NCI-H1694 (cell line): ENCODE measurements around the gene FBXL13.
"Not testable (repeated sequence)": the region's sequence is repeated elsewhere in the genome, so short reads cannot be mapped to it uniquely, and the experiment has no call there.

Experiments
- DNase-seq: peaks from one replicate; lab custom pipeline; 2025; lab: John Stamatoyannopoulos, UW

FBXL13 gene

DNA sequence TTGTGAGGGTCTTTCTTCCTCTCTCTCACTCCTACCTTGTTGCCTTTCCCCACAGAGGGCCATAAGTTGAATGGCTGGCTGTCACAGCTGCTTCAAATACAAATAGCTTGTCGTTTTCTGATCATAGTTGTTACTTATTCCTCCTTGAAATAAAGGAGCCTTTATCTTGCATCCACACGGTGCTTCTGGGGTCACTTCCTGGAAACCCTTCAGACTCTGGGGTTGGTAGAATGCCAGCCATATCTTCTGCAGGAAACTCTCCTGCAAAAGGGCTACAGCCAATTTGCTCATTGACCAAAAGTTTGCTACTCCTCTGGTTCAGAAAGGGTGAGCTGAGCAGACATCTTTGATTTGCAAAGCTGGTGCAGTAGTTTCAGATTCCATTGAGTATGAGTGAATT, 255.4 kb downstream of the FBXL13 start:
- DNase-seq: no peak

DNA sequence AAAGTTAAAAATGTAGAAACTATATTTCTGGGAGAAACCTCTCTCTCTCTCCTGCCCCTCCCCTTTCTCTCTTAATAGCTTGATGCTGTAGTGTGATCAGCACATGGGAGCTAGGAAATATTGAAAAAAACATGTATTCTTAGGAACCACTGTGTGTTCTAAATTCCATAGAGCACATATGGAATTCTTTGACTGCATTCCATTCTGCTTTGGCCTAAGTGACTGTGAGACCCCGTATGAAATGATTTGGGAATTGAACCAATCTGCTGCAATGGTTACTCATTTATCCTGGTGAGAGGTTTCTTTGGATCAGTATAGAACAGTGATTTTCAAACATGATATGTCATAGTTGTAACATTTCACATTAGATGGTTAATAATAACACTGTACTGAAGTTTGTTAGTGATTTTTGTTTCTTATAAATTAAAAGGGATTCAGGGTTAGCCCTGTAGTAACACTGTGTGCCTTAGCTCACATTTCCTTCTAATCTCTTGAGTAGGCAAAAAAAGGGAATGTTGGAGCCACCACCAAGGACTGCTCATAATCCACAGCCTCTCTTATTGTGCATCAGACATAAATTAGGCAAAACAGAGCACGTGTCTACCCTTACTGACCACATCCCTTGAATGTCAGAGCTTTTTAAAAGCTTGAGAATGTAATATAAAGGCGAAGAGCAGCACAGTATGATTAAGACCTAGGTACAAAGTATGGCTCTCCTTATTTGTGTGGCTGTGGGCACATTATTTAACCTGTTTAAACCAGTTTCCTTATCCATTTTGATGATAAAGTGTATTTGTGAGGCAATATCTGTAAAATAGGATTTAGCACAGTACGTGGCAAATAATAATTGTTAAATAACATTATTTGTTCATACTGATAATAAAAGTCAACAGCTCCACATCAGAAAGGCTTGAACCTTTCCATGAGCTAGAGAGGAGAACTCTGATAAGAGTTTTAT, 256.7 kb downstream of the FBXL13 start:
- no peak for DNase-seq

DNA sequence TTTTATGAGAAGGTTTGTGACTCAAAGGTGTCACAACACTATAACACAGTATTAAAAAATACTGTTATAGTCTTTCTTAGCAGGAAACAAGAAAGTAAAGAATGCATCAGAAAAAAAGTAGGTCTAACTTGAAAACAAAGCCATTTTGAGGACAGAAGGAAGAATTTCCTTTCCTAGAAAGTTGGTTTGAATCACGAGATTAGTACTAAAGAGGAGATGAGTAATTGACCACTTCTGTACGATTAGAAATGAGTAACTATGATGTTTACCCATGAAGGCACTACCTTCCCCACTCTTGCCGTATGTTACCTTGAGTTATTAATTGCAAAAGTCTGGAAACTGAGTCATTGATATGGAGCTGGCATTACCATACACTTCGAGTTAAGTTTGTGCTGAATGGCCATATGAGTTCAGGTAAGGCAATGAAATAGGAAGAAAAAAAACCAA, 260.5 kb downstream of the FBXL13 start:
- no peak for DNase-seq

GRCh38 chr7:102813191-102814024, 261.2 kb downstream of the FBXL13 start:
- no peak for DNase-seq

- no peak for DNase-seq
Observed at GRCh38 chr7:102811942-102812678, 262.5 kb downstream of the FBXL13 start.

DNA sequence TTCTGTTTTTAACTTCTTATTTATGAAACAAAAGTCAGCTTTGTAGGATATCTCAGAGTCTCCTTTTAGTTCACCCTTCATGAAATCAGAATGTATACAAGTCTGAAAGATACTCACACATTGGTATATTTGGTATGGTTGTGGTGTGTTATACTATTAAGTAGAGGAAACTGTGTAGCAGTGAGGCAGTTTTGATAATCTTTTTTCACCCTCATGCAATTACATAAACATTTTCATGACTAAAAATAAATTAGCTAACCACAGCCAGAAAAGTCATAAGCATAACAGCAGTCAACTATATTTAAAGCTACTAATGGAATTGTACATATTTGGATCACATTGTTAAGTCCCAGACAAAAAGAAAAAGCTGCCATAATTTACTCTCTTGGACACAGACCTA, 263.7 kb downstream of the FBXL13 start:
- no peak for DNase-seq

DNA sequence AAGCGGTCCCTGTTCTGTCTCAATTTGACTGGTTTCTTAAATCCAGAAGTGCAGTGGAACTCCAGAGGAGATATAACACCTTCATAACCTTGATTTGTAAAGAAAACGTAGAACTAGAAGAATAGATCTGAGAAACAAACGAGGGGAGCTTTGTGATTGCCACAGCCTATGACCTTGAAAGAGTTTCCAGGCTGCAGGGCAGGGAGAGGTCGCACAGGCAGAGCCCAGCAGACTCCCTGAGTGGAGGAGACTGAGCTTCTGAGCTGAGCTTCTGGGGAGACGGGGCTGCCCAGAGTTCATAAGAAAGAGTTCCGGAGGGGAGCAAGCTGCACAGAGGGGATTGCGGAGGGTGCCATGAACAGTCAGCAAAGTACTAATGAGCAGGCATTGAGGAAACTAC, 268.0 kb downstream of the FBXL13 start:
- DNase-seq: no peak

- DNase-seq: not testable (repeated sequence)
Observed at GRCh38 chr7:102795987-102796595, 278.5 kb downstream of the FBXL13 start.

GRCh38 chr7:102794567-102794966, 280.0 kb downstream of the FBXL13 start:
- DNase-seq: not testable (repeated sequence)

DNA sequence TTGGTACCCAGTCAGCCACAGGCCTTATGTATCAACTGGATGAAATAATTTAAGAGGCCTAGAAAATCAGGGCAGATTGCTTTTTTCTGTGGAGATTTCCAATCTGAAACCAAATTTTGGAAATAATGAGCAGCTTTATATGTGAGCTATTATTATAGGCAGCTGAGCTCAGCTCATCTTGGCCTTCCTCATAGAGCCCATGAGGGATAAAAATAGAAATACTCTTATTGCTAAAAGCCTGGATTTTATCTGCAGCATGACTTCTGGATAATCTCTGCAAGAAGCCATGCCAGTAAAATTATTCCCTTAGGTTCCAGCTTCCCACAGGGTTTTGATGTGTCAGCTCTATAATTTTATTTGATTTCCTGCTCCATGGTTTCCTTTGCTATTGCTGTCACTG, 282.8 kb downstream of the FBXL13 start:
- not testable (repeated sequence) for DNase-seq

GRCh38 chr7:102791367-102791766, 283.2 kb downstream of the FBXL13 start:
- not testable (repeated sequence) for DNase-seq

- not testable (repeated sequence) for DNase-seq
Observed at GRCh38 chr7:102790364-102791100, 284.1 kb downstream of the FBXL13 start.

GRCh38 chr7:102788770-102789169, 285.8 kb downstream of the FBXL13 start:
- DNase-seq: not testable (repeated sequence)

DNA sequence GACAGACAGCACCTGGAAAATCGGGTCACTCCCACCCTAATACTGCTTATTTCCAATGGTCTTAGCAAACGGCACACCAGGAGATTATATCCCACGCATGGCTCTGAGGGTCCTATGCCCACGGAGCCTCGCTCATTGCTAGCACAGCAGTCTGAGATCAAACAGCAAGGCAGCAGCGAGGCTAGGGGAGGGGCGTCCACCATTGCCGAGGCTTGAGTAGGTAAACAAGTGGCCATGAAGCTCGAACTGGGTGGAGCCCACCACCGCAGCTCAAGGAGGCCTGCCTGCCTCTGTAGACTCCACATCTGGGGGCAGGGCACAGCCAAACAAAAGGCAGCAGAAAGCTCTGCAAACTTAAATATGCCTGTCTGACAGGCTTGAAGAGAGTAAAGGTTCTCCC, 293.7 kb downstream of the FBXL13 start:
- not testable (repeated sequence) for DNase-seq

DNA sequence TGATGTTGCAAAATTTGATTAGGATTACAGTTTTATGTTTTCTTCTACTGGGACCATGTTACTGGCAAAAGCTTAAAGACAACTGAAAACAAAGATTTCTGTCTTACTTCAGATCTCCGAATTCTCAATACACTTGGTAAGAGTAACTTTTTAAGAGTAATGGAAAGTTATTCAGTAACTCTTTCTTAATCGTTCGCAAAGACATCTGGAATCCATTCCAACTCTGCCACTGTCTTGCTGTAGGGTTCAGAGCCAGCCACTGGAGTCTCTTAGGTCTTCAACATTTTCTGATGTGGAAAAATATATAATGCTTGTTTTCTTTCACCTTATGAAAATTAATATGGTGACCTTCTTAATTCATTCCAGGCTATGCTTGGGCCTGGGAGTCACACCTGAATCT, 295.9 kb downstream of the FBXL13 start:
- not testable (repeated sequence) for DNase-seq

DNA sequence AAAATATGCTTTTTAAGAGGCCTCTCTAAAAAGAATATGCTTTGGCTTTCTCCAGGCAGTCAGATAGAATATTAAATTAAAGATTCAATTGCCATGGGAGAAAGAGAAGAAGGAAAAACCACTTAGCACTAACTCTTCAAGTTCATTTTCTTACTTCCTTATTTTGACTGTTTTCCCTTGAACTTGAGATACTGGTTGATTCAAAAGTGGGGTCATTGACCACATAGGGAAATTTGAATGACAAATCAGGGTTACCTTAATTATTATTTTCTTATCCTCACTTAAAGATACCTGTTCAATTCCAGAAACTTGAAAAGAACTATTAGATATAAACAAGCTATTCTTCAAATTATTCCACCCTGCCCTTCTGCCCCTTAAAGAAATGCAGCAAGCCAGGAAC, 298.4 kb downstream of the FBXL13 start:
- DNase-seq: not testable (repeated sequence)

DNA sequence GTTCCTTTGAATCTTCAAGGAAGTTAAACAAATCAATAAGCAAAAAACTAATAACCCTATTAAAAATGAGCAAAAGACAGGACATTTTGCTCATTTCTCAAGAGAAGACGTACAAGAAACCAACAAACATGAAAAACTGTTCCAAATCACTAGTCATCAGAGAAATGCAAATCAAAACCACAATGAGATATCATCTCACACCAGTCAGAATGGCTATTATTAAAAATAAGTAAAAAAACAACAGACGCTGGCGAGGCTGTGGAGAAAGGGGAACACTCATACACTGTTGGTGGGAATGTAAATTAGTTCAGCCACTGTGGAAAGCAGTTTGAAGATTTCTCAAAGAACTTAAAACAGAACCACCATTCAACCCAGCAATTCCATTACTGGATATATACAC, 304.1 kb downstream of the FBXL13 start:
- DNase-seq: not testable (repeated sequence)

GRCh38 chr7:102769657-102770192, 304.9 kb downstream of the FBXL13 start:
- not testable (repeated sequence) for DNase-seq

- not testable (repeated sequence) for DNase-seq
Observed at GRCh38 chr7:102763295-102763905, 311.2 kb downstream of the FBXL13 start.
